ENCODE results near the gene TRRAP. TPM values are rescaled to one million over a fixed set of nuclear protein-coding genes. Genes with fewer than 3 reads are reported as not detected.

TRRAP gene
- total RNA-seq, 6 donors from 2014 or later = 29.1 to 53.4 (median 37.5) TPM

GRCh38 chr7:98996150-98996552 lies 117.8 kb downstream of the TRRAP start:
- no peak for TF ChIP-seq CTCF (IDR thresholded peaks at IDR 0.05)
- no peak for TF ChIP-seq EP300 (IDR thresholded peaks at IDR 0.05)
- no peak for TF ChIP-seq POLR2A (IDR thresholded peaks at IDR 0.05)
- TF ChIP-seq POLR2AphosphoS5 (IDR thresholded peaks at IDR 0.05) = no peak
- ATAC-seq (ENCODE audit: low FRiP score in 2 of 2) (no peak), DNase-seq (peak in 1 of 2 donors; percentile 12)
- Histone ChIP-seq H3K4me3 (no peak overlapping the region), H3K4me1 (no peaks in the 10 kb centered on the region), H3K36me3 (peaks cover 35 to 91% (median 78%) of the 10 kb centered on the region in 4 donors), H3K27me3 (no peaks in the 10 kb centered on the region), H3K9me3 (no peaks in the 10 kb centered on the region), H3K27ac (no peak overlapping the region)
- 90 to 92% methylated on average over 15 of the region's 15 CpGs for WGBS, 2 donors

GRCh38 chr7:98997846-98998245 lies 119.5 kb downstream of the TRRAP start:
- Histone ChIP-seq H3K4me1 (peaks cover 0 to 3% (median 0%) of the 10 kb centered on the region in 4 donors), H3K36me3 (peaks cover 27 to 89% (median 69%) of the 10 kb centered on the region in 4 donors), H3K27me3 (no peaks in the 10 kb centered on the region), H3K9me3 (no peaks in the 10 kb centered on the region), H3K4me3 (no peak overlapping the region), H3K27ac (no peak overlapping the region)
- WGBS, 2 donors = 68 to 75% methylated on average over 3 of the region's 3 CpGs
- ATAC-seq (ENCODE audit: low FRiP score in 2 of 2) (no peak), DNase-seq (no peak)
- no peak for TF ChIP-seq EP300 (IDR thresholded peaks at IDR 0.05)
- TF ChIP-seq POLR2AphosphoS5 (IDR thresholded peaks at IDR 0.05) = no peak
- no peak for TF ChIP-seq POLR2A (IDR thresholded peaks at IDR 0.05)
- TF ChIP-seq CTCF (IDR thresholded peaks at IDR 0.05) = no peak

- DNase-seq = no peak
- Histone ChIP-seq H3K9me3 (no peaks in the 10 kb centered on the region), H3K27me3 (no peaks in the 10 kb centered on the region), H3K27ac (no peak overlapping the region), H3K4me1 (peaks cover 0 to 11% (median 4%) of the 10 kb centered on the region in 4 donors), H3K36me3 (peaks cover 25 to 86% (median 57%) of the 10 kb centered on the region in 4 donors), H3K4me3 (no peak overlapping the region)
- 84 to 89% methylated on average over 8 to 10 of the region's 10 CpGs for WGBS, 2 donors
- TF ChIP-seq POLR2AphosphoS5 (IDR thresholded peaks at IDR 0.05) (no peak), EP300 (IDR thresholded peaks at IDR 0.05) (no peak), POLR2A (IDR thresholded peaks at IDR 0.05) (no peak)
- ATAC-seq (ENCODE audit: low FRiP score in 2 of 2) = no peak
Measured at GRCh38 chr7:98998821-98999725, 120.7 kb downstream of the TRRAP start.

GRCh38 chr7:99000196-99000903 lies 122.0 kb downstream of the TRRAP start:
- Histone ChIP-seq H3K27me3 (no peaks in the 10 kb centered on the region), H3K9me3 (no peaks in the 10 kb centered on the region), H3K27ac (no peak overlapping the region), H3K4me3 (no peak overlapping the region), H3K36me3 (peaks cover 20 to 86% (median 54%) of the 10 kb centered on the region in 4 donors), H3K4me1 (peaks cover 0 to 14% (median 4%) of the 10 kb centered on the region in 4 donors)
- DNase-seq = no peak
- 94% methylated on average over 9 to 20 of the region's 20 CpGs for WGBS, 2 donors
- TF ChIP-seq EP300 (IDR thresholded peaks at IDR 0.05) (no peak), POLR2AphosphoS5 (IDR thresholded peaks at IDR 0.05) (no peak), POLR2A (IDR thresholded peaks at IDR 0.05) (no peak), CTCF (IDR thresholded peaks at IDR 0.05) (no peak)
- no peak for ATAC-seq (ENCODE audit: low FRiP score in 2 of 2)

GRCh38 chr7:99000904-99001465 lies 122.7 kb downstream of the TRRAP start:
- H3K27me3 ChIP-seq = no peaks in the 10 kb centered on the region
- no peaks in the 10 kb centered on the region for H3K9me3 ChIP-seq
- ATAC-seq (ENCODE audit: low FRiP score in 2 of 2) (no peak), DNase-seq (no peak)
- peaks cover 20 to 86% (median 54%) of the 10 kb centered on the region in 4 donors for H3K36me3 ChIP-seq
- peaks cover 0 to 14% (median 4%) of the 10 kb centered on the region in 4 donors for H3K4me1 ChIP-seq
- H3K4me3 ChIP-seq = no peak overlapping the region
- TF ChIP-seq EP300 (IDR thresholded peaks at IDR 0.05) (no peak), CTCF (IDR thresholded peaks at IDR 0.05) (no peak), POLR2AphosphoS5 (IDR thresholded peaks at IDR 0.05) (no peak), POLR2A (IDR thresholded peaks at IDR 0.05) (no peak)
- WGBS, 2 donors = 90 to 93% methylated on average over 14 of the region's 14 CpGs
- H3K27ac ChIP-seq = no peak overlapping the region

All from upper lobe of left lung (tissue), 6 donors.